SJSA1 (cell line): ENCODE results near the gene COL27A1. TPM values are rescaled to one million over a fixed set of nuclear protein-coding genes. Genes with fewer than 3 reads are reported as not detected.
A peak's percentile ranks its signal among the peaks of the same experiment; 100 is the strongest.

ENCODE experiments used
- DNase-seq, 2 experiments: peaks; one replicate each; pipeline ENCODE4 v3.0.0-alpha.2; 2015 to 2020; ENCODE audit warnings: low spot score in 2 of 2, low read depth in 1 of 2
- H3K27ac ChIP-seq: fragments of 250-450 bp; sonication (Bioruptor Pico); 2 replicates; pipeline ENCODE4 v1.5.1; 2020; ENCODE audit warnings: mild to moderate bottlenecking, moderate library complexity
- H3K27me3 ChIP-seq: fragments of 250-450 bp; sonication (Bioruptor Pico); replicated peaks from 2 replicates; pipeline ENCODE4 v1.5.1; 2020; ENCODE audit warnings: mild to moderate bottlenecking, moderate library complexity
- H3K36me3 ChIP-seq: fragments of 250-450 bp; sonication (Bioruptor Pico); 2 replicates; pipeline ENCODE4 v1.5.1; 2020; ENCODE audit warnings: mild to moderate bottlenecking
- H3K4me1 ChIP-seq: fragments of 250-450 bp; sonication (Bioruptor Pico); replicated peaks from 2 replicates; pipeline ENCODE4 v1.6.1; 2021; ENCODE audit warnings: mild to moderate bottlenecking
- H3K4me3 ChIP-seq: fragments of 250-450 bp; sonication (Bioruptor Pico); 2 replicates; pipeline ENCODE4 v1.5.1; 2020; ENCODE audit warnings: mild to moderate bottlenecking
- H3K9me3 ChIP-seq: fragments of 250-450 bp; sonication (Bioruptor Pico); replicated peaks from 2 replicates; pipeline ENCODE4 v1.5.1; 2020; ENCODE audit warnings: mild to moderate bottlenecking
- total RNA-seq: library from RNA; depleted of rRNA; stranded (reverse); fragments of >200 nt; shearing (Covaris generic); gene quantifications from 2 replicates; pipeline ENCODE4 v1.2.3, GENCODE V29; 2014

COL27A1 gene
- total RNA-seq, 1 experiment from 2014 or later: 4.7 TPM

- Histone ChIP-seq H3K4me1 (no peaks in the 10 kb centered on the region), H3K9me3 (no peaks in the 10 kb centered on the region), H3K4me3 (no peak overlapping the region), H3K36me3 (no peaks in the 10 kb centered on the region), H3K27ac (no peak overlapping the region), H3K27me3 (no peaks in the 10 kb centered on the region)
- no peak for DNase-seq
Measured at GRCh38 chr9:114238472-114238871, 83.1 kb downstream of the COL27A1 start.

GRCh38 chr9:114238891-114239875 lies 83.8 kb downstream of the COL27A1 start:
- Histone ChIP-seq H3K27ac (no peak overlapping the region), H3K27me3 (no peaks in the 10 kb centered on the region), H3K9me3 (no peaks in the 10 kb centered on the region), H3K4me1 (no peaks in the 10 kb centered on the region), H3K36me3 (no peaks in the 10 kb centered on the region), H3K4me3 (no peak overlapping the region)
- DNase-seq: no peak

GRCh38 chr9:114240216-114240615 lies 84.9 kb downstream of the COL27A1 start:
- Histone ChIP-seq H3K27ac (no peak overlapping the region), H3K27me3 (no peaks in the 10 kb centered on the region)

GRCh38 chr9:114240647-114241558 lies 85.6 kb downstream of the COL27A1 start:
- Histone ChIP-seq H3K27me3 (no peaks in the 10 kb centered on the region), H3K9me3 (no peaks in the 10 kb centered on the region), H3K4me1 (no peaks in the 10 kb centered on the region), H3K36me3 (no peaks in the 10 kb centered on the region), H3K4me3 (no peak overlapping the region), H3K27ac (no peak overlapping the region)
- no peak for DNase-seq

More at GRCh38 chr9:114240216-114240615, 84.9 kb downstream of the COL27A1 start:
- H3K4me3 ChIP-seq: no peak overlapping the region
- H3K36me3 ChIP-seq: no peaks in the 10 kb centered on the region
- no peaks in the 10 kb centered on the region for H3K4me1 ChIP-seq
- H3K9me3 ChIP-seq: no peaks in the 10 kb centered on the region
- DNase-seq: no peak

GRCh38 chr9:114242837-114243236 lies 87.5 kb downstream of the COL27A1 start:
- Histone ChIP-seq H3K4me1 (no peaks in the 10 kb centered on the region), H3K9me3 (no peaks in the 10 kb centered on the region), H3K27me3 (no peaks in the 10 kb centered on the region), H3K36me3 (no peaks in the 10 kb centered on the region), H3K4me3 (no peak overlapping the region), H3K27ac (no peak overlapping the region)
- no peak for DNase-seq

GRCh38 chr9:114243240-114243639 lies 87.9 kb downstream of the COL27A1 start:
- Histone ChIP-seq H3K27me3 (no peaks in the 10 kb centered on the region), H3K36me3 (no peaks in the 10 kb centered on the region), H3K27ac (no peak overlapping the region), H3K4me1 (no peaks in the 10 kb centered on the region), H3K4me3 (no peak overlapping the region), H3K9me3 (no peaks in the 10 kb centered on the region)
- no peak for DNase-seq

GRCh38 chr9:114244570-114244969 lies 89.2 kb downstream of the COL27A1 start:
- H3K4me3 ChIP-seq: no peak overlapping the region
- H3K4me1 ChIP-seq: no peaks in the 10 kb centered on the region
- H3K27ac ChIP-seq: no peak overlapping the region
- DNase-seq: no peak
- no peaks in the 10 kb centered on the region for H3K27me3 ChIP-seq
- no peaks in the 10 kb centered on the region for H3K9me3 ChIP-seq
- H3K36me3 ChIP-seq: no peaks in the 10 kb centered on the region

GRCh38 chr9:114246558-114246957 lies 91.2 kb downstream of the COL27A1 start:
- H3K27ac ChIP-seq: no peak overlapping the region

GRCh38 chr9:114247077-114247476 lies 91.7 kb downstream of the COL27A1 start:
- DNase-seq: no peak
- Histone ChIP-seq H3K36me3 (no peaks in the 10 kb centered on the region), H3K27ac (no peak overlapping the region), H3K4me1 (peaks cover 11% of the 10 kb centered on the region), H3K4me3 (no peak overlapping the region), H3K27me3 (no peaks in the 10 kb centered on the region), H3K9me3 (no peaks in the 10 kb centered on the region)

More at GRCh38 chr9:114246558-114246957, 91.2 kb downstream of the COL27A1 start:
- Histone ChIP-seq H3K36me3 (no peaks in the 10 kb centered on the region), H3K4me3 (no peak overlapping the region), H3K9me3 (no peaks in the 10 kb centered on the region), H3K4me1 (peaks cover 11% of the 10 kb centered on the region), H3K27me3 (no peaks in the 10 kb centered on the region)
- no peak for DNase-seq

GRCh38 chr9:114247491-114247890 lies 92.2 kb downstream of the COL27A1 start:
- H3K9me3 ChIP-seq: no peaks in the 10 kb centered on the region
- no peak for DNase-seq

GRCh38 chr9:114248299-114248707 lies 93.0 kb downstream of the COL27A1 start:
- Histone ChIP-seq H3K36me3 (no peaks in the 10 kb centered on the region), H3K27me3 (no peaks in the 10 kb centered on the region), H3K4me3 (no peak overlapping the region), H3K9me3 (no peaks in the 10 kb centered on the region), H3K27ac (no peak overlapping the region), H3K4me1 (peaks cover 11% of the 10 kb centered on the region)
- no peak for DNase-seq

More at GRCh38 chr9:114247491-114247890, 92.2 kb downstream of the COL27A1 start:
- Histone ChIP-seq H3K4me3 (no peak overlapping the region), H3K4me1 (peaks cover 11% of the 10 kb centered on the region), H3K27me3 (no peaks in the 10 kb centered on the region), H3K27ac (no peak overlapping the region), H3K36me3 (no peaks in the 10 kb centered on the region)

- Histone ChIP-seq H3K9me3 (no peaks in the 10 kb centered on the region), H3K27ac (no peak overlapping the region), H3K36me3 (no peaks in the 10 kb centered on the region), H3K27me3 (no peaks in the 10 kb centered on the region), H3K4me1 (peaks cover 11% of the 10 kb centered on the region), H3K4me3 (no peak overlapping the region)
- no peak for DNase-seq
Measured at GRCh38 chr9:114249424-114250234, 94.3 kb downstream of the COL27A1 start.

GRCh38 chr9:114250235-114250568 lies 94.9 kb downstream of the COL27A1 start:
- Histone ChIP-seq H3K4me1 (peaks cover 11% of the 10 kb centered on the region), H3K4me3 (no peak overlapping the region), H3K9me3 (no peaks in the 10 kb centered on the region), H3K36me3 (no peaks in the 10 kb centered on the region), H3K27ac (no peak overlapping the region), H3K27me3 (no peaks in the 10 kb centered on the region)
- DNase-seq: peak; percentile 46 to 54
